NB4 (cell line): Measurements from ENCODE around the gene AP1B1.

Source experiments
- CTCF ChIP-seq: IDR thresholded peaks from one replicate; pipeline ENCODE4 v1.5.1; 2012; ENCODE audit warnings: low read depth, low read length
- MYC ChIP-seq: IDR thresholded peaks from 2 replicates; pipeline ENCODE4 v1.6.1; 2011; ENCODE audit warnings: low read depth, low read length
- POLR2A ChIP-seq: IDR thresholded peaks from 2 replicates; pipeline ENCODE4 v1.6.1; 2011; ENCODE audit warnings: mild to moderate bottlenecking; ENCODE audit not compliant: insufficient read length; ENCODE audit errors: extremely low read depth
- TF ChIP-seq, protein P1 (sequence below): IDR thresholded peaks from 2 replicates; pipeline ENCODE4 v1.6.1; 2011; ENCODE audit warnings: low read depth, low read length

DNA sequence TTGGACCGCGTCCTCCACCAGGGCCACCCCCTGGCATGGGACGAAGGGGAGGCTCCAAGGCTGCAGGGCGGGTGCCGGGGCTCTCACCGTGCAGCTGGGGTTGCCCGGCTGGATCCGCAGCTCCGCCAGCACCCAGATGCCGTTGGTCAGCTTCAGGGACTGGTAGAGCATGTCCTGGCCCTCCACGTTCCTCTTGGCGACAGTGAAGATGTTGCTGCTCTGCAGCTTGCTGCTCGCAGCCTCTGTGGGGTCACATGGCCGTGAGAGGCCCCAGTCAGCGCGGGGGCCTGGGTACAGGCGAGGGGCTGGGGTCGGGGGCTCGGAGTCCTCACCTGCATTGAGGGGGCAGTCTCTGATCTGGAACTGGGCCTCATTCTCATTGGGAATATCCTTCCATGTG is 58.1 kb downstream of the AP1B1 start:
- TF ChIP-seq POLR2A (no peak), CTCF (no peak), MYC (no peak)
- TF ChIP-seq, protein P1, sequence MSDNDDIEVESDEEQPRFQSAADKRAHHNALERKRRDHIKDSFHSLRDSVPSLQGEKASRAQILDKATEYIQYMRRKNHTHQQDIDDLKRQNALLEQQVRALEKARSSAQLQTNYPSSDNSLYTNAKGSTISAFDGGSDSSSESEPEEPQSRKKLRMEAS = no peak
